Muscle of leg (tissue), 16 donors: ENCODE results near the gene ERCC6L. TPM values are rescaled to one million over a fixed set of nuclear protein-coding genes. Genes with fewer than 3 reads are reported as not detected.

Experiments
- DNase-seq: peaks from one replicate; pipeline ENCODE4 v3.0.0; 2013
- H3K27ac ChIP-seq: one replicate; pipeline ENCODE4 v1.5.1; 2013; ENCODE audit warnings: mild to moderate bottlenecking, low read length, control low read depth
- H3K27me3 ChIP-seq: one replicate; pipeline ENCODE4 v1.6.1; 2013; ENCODE audit warnings: low read length; ENCODE audit not compliant: control insufficient read depth, insufficient read depth
- H3K36me3 ChIP-seq: one replicate; pipeline ENCODE4 v1.6.1; 2013; ENCODE audit warnings: low read length; ENCODE audit not compliant: control insufficient read depth, insufficient read depth
- H3K4me1 ChIP-seq: one replicate; pipeline ENCODE4 v1.6.1; 2013; ENCODE audit warnings: low read length; ENCODE audit not compliant: control insufficient read depth, insufficient read depth
- H3K4me3 ChIP-seq: one replicate; pipeline ENCODE4 v1.5.1; 2013; ENCODE audit warnings: low read length, control low read depth
- H3K9me3 ChIP-seq: replicated peaks from 2 replicates; pipeline ENCODE4 v1.6.1; 2013; ENCODE audit warnings: low read depth, low read length; ENCODE audit not compliant: control insufficient read depth
- WGBS: methylation state at CpG from one replicate; pipeline ENCODE4 v1.1.5; 2013; ENCODE audit warnings: missing lambda C conversion rate; ENCODE audit not compliant: insufficient coverage; 5-methylcytosine and 5-hydroxymethylcytosine counted together
- long read RNA-seq, 11 donors: transcript quantifications; one replicate each; lab custom pipeline, GENCODE V29; 2026
- polyA plus RNA-seq, 8 donors: library from polyadenylated mRNA; unstranded; fragments of 120-200 nt; gene quantifications; one replicate each; pipeline versions ENCODE4 v1.2.1 to v1.2.3, GENCODE V29; 2013; ENCODE audit warnings: inconsistent platforms in 1 of 8, low replicate concordance in 1 of 8; ENCODE audit not compliant: insufficient read length in 8 of 8, insufficient read depth in 1 of 8
- total RNA-seq: library from RNA; stranded (reverse); fragments of 120-200 nt; gene quantifications from one replicate; pipeline ENCODE4 v1.2.4, GENCODE V29; 2013

The ERCC6L gene
- total RNA-seq (1.5 TPM), polyA plus RNA-seq (1 to 10 TPM; 1.7 to 3.8 (median 2.6) TPM)
- long read RNA-seq, donor 1, full-length matches to known transcripts: 1 of 1 reads
- long read RNA-seq, donor 1, partial matches to known transcripts: 0 of 1 reads
- long read RNA-seq, donor 1, other reads (novel, unspliced or antisense): 0 of 1 reads
- long read RNA-seq, donor 2: 0 reads
- long read RNA-seq, donor 3, full-length matches to known transcripts: 1 of 1 reads
- long read RNA-seq, donor 3, partial matches to known transcripts: 0 of 1 reads
- long read RNA-seq, donor 3, other reads (novel, unspliced or antisense): 0 of 1 reads
- long read RNA-seq, donor 4: 0 reads
- long read RNA-seq, donor 5, full-length matches to known transcripts: 4 of 4 reads
- long read RNA-seq, donor 5, partial matches to known transcripts: 0 of 4 reads
- long read RNA-seq, donor 5, other reads (novel, unspliced or antisense): 0 of 4 reads
- long read RNA-seq, donor 6, full-length matches to known transcripts: 1 of 1 reads
- long read RNA-seq, donor 6, partial matches to known transcripts: 0 of 1 reads
- long read RNA-seq, donor 6, other reads (novel, unspliced or antisense): 0 of 1 reads
- long read RNA-seq, donor 7, full-length matches to known transcripts: 1 of 1 reads
- long read RNA-seq, donor 7, partial matches to known transcripts: 0 of 1 reads
- long read RNA-seq, donor 7, other reads (novel, unspliced or antisense): 0 of 1 reads
- long read RNA-seq, donor 8, full-length matches to known transcripts: 1 of 1 reads
- long read RNA-seq, donor 8, partial matches to known transcripts: 0 of 1 reads
- long read RNA-seq, donor 8, other reads (novel, unspliced or antisense): 0 of 1 reads
- long read RNA-seq, donor 9: 0 reads
- long read RNA-seq, donor 10, full-length matches to known transcripts: 1 of 1 reads
- long read RNA-seq, donor 10, partial matches to known transcripts: 0 of 1 reads
- long read RNA-seq, donor 10, other reads (novel, unspliced or antisense): 0 of 1 reads
- long read RNA-seq, donor 11: 0 reads

GRCh38 chrX:72238721-72239475 lies at the start of gene ERCC6L:
ERCC6L (minus strand) TSS chrX:72239027; CDS start chrX:72238911, 116 bp downstream.
- Histone ChIP-seq H3K4me3 (peak within 1 kb of the TSS; percentile 50), H3K4me1 (peaks cover 3% of the 10 kb centered on the region), H3K27ac (peak within 1 kb of the TSS; percentile 59), H3K36me3 (no peaks in the 10 kb centered on the region), H3K9me3 (no peaks in the 10 kb centered on the region), H3K27me3 (peaks cover 17% of the 10 kb centered on the region)
- WGBS: 21% methylated on average over 41 of the region's 59 CpGs
- peak; percentile 94 for DNase-seq

- H3K9me3 ChIP-seq: no peaks in the 10 kb centered on the region
- peaks cover 25% of the 10 kb centered on the region for H3K27me3 ChIP-seq
- H3K27ac ChIP-seq: no peak overlapping the region
- WGBS: no CpG with 5 or more reads among the region's 1 CpG
- H3K36me3 ChIP-seq: no peaks in the 10 kb centered on the region
- H3K4me1 ChIP-seq: peaks cover 1% of the 10 kb centered on the region
- H3K4me3 ChIP-seq: no peak overlapping the region
- no peak for DNase-seq
Observed at GRCh38 chrX:72282302-72282701, 43.5 kb upstream of the ERCC6L start.

GRCh38 chrX:72280321-72280845 lies 41.6 kb upstream of the ERCC6L start:
- peaks cover 6% of the 10 kb centered on the region for H3K36me3 ChIP-seq
- H3K27ac ChIP-seq: no peak overlapping the region
- H3K9me3 ChIP-seq: no peaks in the 10 kb centered on the region
- no peak for DNase-seq
- no peak overlapping the region for H3K4me3 ChIP-seq
- peaks cover 9% of the 10 kb centered on the region for H3K4me1 ChIP-seq
- H3K27me3 ChIP-seq: peaks cover 17% of the 10 kb centered on the region
- WGBS: 67% methylated on average over 5 of the region's 5 CpGs

- WGBS: under 1% methylated on average over 14 of the region's 18 CpGs
- no peak for DNase-seq
- Histone ChIP-seq H3K9me3 (no peaks in the 10 kb centered on the region), H3K27ac (peak overlapping the region; percentile 87), H3K36me3 (peaks cover 45% of the 10 kb centered on the region), H3K4me1 (peaks cover 14% of the 10 kb centered on the region), H3K4me3 (peak overlapping the region; percentile 82), H3K27me3 (peaks cover 12% of the 10 kb centered on the region)
Observed at GRCh38 chrX:72276478-72276953, 37.7 kb upstream of the ERCC6L start.

- peaks cover 7% of the 10 kb centered on the region for H3K27me3 ChIP-seq
- no peak overlapping the region for H3K27ac ChIP-seq
- DNase-seq: no peak
- WGBS: 90% methylated on average over 2 of the region's 5 CpGs
- no peaks in the 10 kb centered on the region for H3K9me3 ChIP-seq
- H3K4me3 ChIP-seq: no peak overlapping the region
- peaks cover 14% of the 10 kb centered on the region for H3K4me1 ChIP-seq
- peaks cover 64% of the 10 kb centered on the region for H3K36me3 ChIP-seq
Observed at GRCh38 chrX:72274526-72274925, 35.7 kb upstream of the ERCC6L start.

GRCh38 chrX:72273718-72274117 lies 34.9 kb upstream of the ERCC6L start:
- no peaks in the 10 kb centered on the region for H3K9me3 ChIP-seq
- no peak overlapping the region for H3K27ac ChIP-seq
- H3K36me3 ChIP-seq: peaks cover 68% of the 10 kb centered on the region
- 94% methylated on average over 6 of the region's 6 CpGs for WGBS
- H3K4me1 ChIP-seq: peaks cover 14% of the 10 kb centered on the region
- DNase-seq: no peak
- no peak overlapping the region for H3K4me3 ChIP-seq
- H3K27me3 ChIP-seq: peaks cover 5% of the 10 kb centered on the region

- Histone ChIP-seq H3K27me3 (peaks cover 2% of the 10 kb centered on the region), H3K27ac (no peak overlapping the region), H3K36me3 (peaks cover 77% of the 10 kb centered on the region), H3K9me3 (no peaks in the 10 kb centered on the region), H3K4me3 (no peak overlapping the region), H3K4me1 (peaks cover 14% of the 10 kb centered on the region)
- 83% methylated on average over 1 of the region's 3 CpGs for WGBS
- DNase-seq: no peak
Observed at GRCh38 chrX:72272868-72273267, 34.0 kb upstream of the ERCC6L start.

GRCh38 chrX:72271812-72272211 lies 33.0 kb upstream of the ERCC6L start:
- no peak overlapping the region for H3K27ac ChIP-seq
- peaks cover 11% of the 10 kb centered on the region for H3K4me1 ChIP-seq
- H3K4me3 ChIP-seq: no peak overlapping the region
- peaks cover 83% of the 10 kb centered on the region for H3K36me3 ChIP-seq
- no peaks in the 10 kb centered on the region for H3K9me3 ChIP-seq
- WGBS: 88% methylated on average over 2 of the region's 3 CpGs
- H3K27me3 ChIP-seq: no peaks in the 10 kb centered on the region
- DNase-seq: no peak

- H3K4me3 ChIP-seq: no peak overlapping the region
- WGBS: 43% methylated on average over 1 of the region's 3 CpGs
- DNase-seq: no peak
- H3K27me3 ChIP-seq: no peaks in the 10 kb centered on the region
- no peaks in the 10 kb centered on the region for H3K9me3 ChIP-seq
- H3K27ac ChIP-seq: no peak overlapping the region
- H3K4me1 ChIP-seq: peaks cover 11% of the 10 kb centered on the region
- peaks cover 83% of the 10 kb centered on the region for H3K36me3 ChIP-seq
Observed at GRCh38 chrX:72271091-72271788, 32.4 kb upstream of the ERCC6L start.
